ENCODE results near the gene ZSWIM3.

The ZSWIM3 gene

GRCh38 chr20:45909817-45910669, 52.6 kb downstream of the ZSWIM3 start:
- no peak for DNase-seq (ENCODE audit: low read depth)

GRCh38 chr20:45910670-45911485, 53.5 kb downstream of the ZSWIM3 start:
- DNase-seq (ENCODE audit: low read depth) = peak; percentile 100

GRCh38 chr20:45911486-45912343, 54.3 kb downstream of the ZSWIM3 start, which contains the start of gene PLTP:
TSS of gene PLTP (minus strand) at chr20:45912155. CDS start at chr20:45911452, 703 bp downstream.
- peak; percentile 54 for DNase-seq (ENCODE audit: low read depth)

- no peak for DNase-seq (ENCODE audit: low read depth)
Measured at GRCh38 chr20:45912344-45912682, 54.9 kb downstream of the ZSWIM3 start.

- DNase-seq (ENCODE audit: low read depth) = no peak
Measured at GRCh38 chr20:45913116-45913515, 55.7 kb downstream of the ZSWIM3 start.

GRCh38 chr20:45917790-45918141, 60.4 kb downstream of the ZSWIM3 start:
- no peak for DNase-seq (ENCODE audit: low read depth)

GRCh38 chr20:45918182-45918737, 60.8 kb downstream of the ZSWIM3 start:
- no peak for DNase-seq (ENCODE audit: low read depth)

GRCh38 chr20:45918779-45919537, 61.5 kb downstream of the ZSWIM3 start:
- DNase-seq (ENCODE audit: low read depth) = no peak

- DNase-seq (ENCODE audit: low read depth) = no peak
Measured at GRCh38 chr20:45919542-45920399, 62.4 kb downstream of the ZSWIM3 start.

- no peak for DNase-seq (ENCODE audit: low read depth)
Measured at GRCh38 chr20:45920462-45921336, 63.3 kb downstream of the ZSWIM3 start.

GRCh38 chr20:45921337-45922189, 64.1 kb downstream of the ZSWIM3 start:
- no peak for DNase-seq (ENCODE audit: low read depth)

- no peak for DNase-seq (ENCODE audit: low read depth)
Measured at GRCh38 chr20:45924391-45925261, 67.2 kb downstream of the ZSWIM3 start.

- no peak for DNase-seq (ENCODE audit: low read depth)
Measured at GRCh38 chr20:45925821-45926506, 68.5 kb downstream of the ZSWIM3 start.

- no peak for DNase-seq (ENCODE audit: low read depth)
Measured at GRCh38 chr20:45926731-45927070, 69.3 kb downstream of the ZSWIM3 start.

GRCh38 chr20:45927071-45927878, 69.9 kb downstream of the ZSWIM3 start:
- DNase-seq (ENCODE audit: low read depth) = no peak
